Loucy (cell line): ENCODE data around the gene PCDHGA4.

ENCODE experiments used
- EZH2phosphoT487 ChIP-seq: fragments of 200-600 bp; IDR thresholded peaks from 2 replicates; pipeline ENCODE4 v1.6.1; 2018; ENCODE audit warnings: antibody characterized with exemption, mild to moderate bottlenecking, moderate library complexity, borderline replicate concordance
- TF ChIP-seq, protein P1 (sequence below): fragments of 200-600 bp; sonication (generic); conservative IDR thresholded peaks from 2 replicates; pipeline ENCODE4 v1.5.1; 2014; ENCODE audit warnings: mild to moderate bottlenecking, antibody characterized with exemption, low read length

DNA sequence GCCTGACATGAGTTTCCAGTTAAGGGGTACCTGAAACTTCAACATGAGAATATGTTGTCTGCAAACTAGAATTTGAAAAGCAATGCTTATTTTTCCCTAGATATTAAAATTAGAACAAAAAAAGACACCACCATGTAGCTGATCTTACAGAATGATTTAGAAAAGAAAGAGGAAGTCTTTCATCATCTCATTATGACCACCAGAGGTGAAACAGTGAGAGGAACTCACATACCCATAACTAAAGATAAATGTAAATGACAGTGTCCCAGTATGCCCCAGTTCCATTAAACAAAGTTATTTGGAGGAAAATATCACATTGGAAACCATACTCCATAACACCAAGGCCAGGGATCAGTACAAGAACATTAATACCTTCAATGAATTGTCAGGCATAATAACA lies 41.1 kb upstream of the PCDHGA4 start:
- TF ChIP-seq, protein P1, sequence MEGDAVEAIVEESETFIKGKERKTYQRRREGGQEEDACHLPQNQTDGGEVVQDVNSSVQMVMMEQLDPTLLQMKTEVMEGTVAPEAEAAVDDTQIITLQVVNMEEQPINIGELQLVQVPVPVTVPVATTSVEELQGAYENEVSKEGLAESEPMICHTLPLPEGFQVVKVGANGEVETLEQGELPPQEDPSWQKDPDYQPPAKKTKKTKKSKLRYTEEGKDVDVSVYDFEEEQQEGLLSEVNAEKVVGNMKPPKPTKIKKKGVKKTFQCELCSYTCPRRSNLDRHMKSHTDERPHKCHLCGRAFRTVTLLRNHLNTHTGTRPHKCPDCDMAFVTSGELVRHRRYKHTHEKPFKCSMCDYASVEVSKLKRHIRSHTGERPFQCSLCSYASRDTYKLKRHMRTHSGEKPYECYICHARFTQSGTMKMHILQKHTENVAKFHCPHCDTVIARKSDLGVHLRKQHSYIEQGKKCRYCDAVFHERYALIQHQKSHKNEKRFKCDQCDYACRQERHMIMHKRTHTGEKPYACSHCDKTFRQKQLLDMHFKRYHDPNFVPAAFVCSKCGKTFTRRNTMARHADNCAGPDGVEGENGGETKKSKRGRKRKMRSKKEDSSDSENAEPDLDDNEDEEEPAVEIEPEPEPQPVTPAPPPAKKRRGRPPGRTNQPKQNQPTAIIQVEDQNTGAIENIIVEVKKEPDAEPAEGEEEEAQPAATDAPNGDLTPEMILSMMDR = no peak
- TF ChIP-seq EZH2phosphoT487 = no peak
